Amniotic epithelial cell (primary cell): ENCODE results near the gene PTPN3.

Experiments used
- DNase-seq: peaks from one replicate; pipeline ENCODE4 v3.0.0-alpha.2; 2010; ENCODE audit warnings: low read depth

PTPN3 gene

GRCh38 chr9:109506097-109506712 is 8.1 kb upstream of the PTPN3 start:
- no peak for DNase-seq

- no peak for DNase-seq
Measured at GRCh38 chr9:109504689-109505088, 6.6 kb upstream of the PTPN3 start.

GRCh38 chr9:109500421-109500974 is 2.4 kb upstream of the PTPN3 start:
- DNase-seq, result no peak

GRCh38 chr9:109499631-109500410 is 1.7 kb upstream of the PTPN3 start:
- DNase-seq, result no peak

GRCh38 chr9:109499093-109499630 is 1.1 kb upstream of the PTPN3 start:
- no peak for DNase-seq

GRCh38 chr9:109497226-109498153 is 617 bp downstream of the PTPN3 start:
- DNase-seq, result peak; percentile 7

- no peak for DNase-seq
Measured at GRCh38 chr9:109496841-109497225, 1.3 kb downstream of the PTPN3 start.

- DNase-seq, result no peak
Measured at GRCh38 chr9:109496218-109496617, 1.9 kb downstream of the PTPN3 start.

GRCh38 chr9:109493648-109494047 is 4.5 kb downstream of the PTPN3 start:
- no peak for DNase-seq

- no peak for DNase-seq
Measured at GRCh38 chr9:109491590-109491989, 6.5 kb downstream of the PTPN3 start.

- DNase-seq, result no peak
Measured at GRCh38 chr9:109488791-109489492, 9.2 kb downstream of the PTPN3 start.

- no peak for DNase-seq
Measured at GRCh38 chr9:109488351-109488750, 9.8 kb downstream of the PTPN3 start.

- no peak for DNase-seq
Measured at GRCh38 chr9:109487247-109487646, 10.9 kb downstream of the PTPN3 start.

GRCh38 chr9:109483744-109484429 is 14.2 kb downstream of the PTPN3 start:
- no peak for DNase-seq

GRCh38 chr9:109482391-109482916 is 15.7 kb downstream of the PTPN3 start:
- DNase-seq, result no peak

- DNase-seq, result no peak
Measured at GRCh38 chr9:109481856-109482255, 16.3 kb downstream of the PTPN3 start.

GRCh38 chr9:109479822-109480221 is 18.3 kb downstream of the PTPN3 start:
- no peak for DNase-seq

GRCh38 chr9:109478665-109479380 is 19.3 kb downstream of the PTPN3 start:
- no peak for DNase-seq

- no peak for DNase-seq
Measured at GRCh38 chr9:109478051-109478563, 20.0 kb downstream of the PTPN3 start.
